H1 (cell line): ENCODE data around the gene PHOSPHO2. TPM values are rescaled to one million over a fixed set of nuclear protein-coding genes. Genes with fewer than 3 reads are reported as not detected.

Source experiments
- CTCF ChIA-PET: fragments of 300-600 bp; sonication (Branson Sonifier 250); formaldehyde crosslinking; loops from one replicate; lab custom pipeline; 2021; ENCODE audit not compliant: partially characterized antibody; lab: Charles Lee
- POLR2A ChIA-PET: fragments of 300-600 bp; sonication (Branson Sonifier 250); formaldehyde crosslinking; loops from one replicate; lab custom pipeline; 2021; ENCODE audit warnings: inconsistent platforms; ENCODE audit not compliant: partially characterized antibody; lab: Charles Lee
- DNase-seq, 2 experiments: peaks; one replicate each; pipeline versions ENCODE4 v3.0.0 to v3.0.0-alpha.2; 2010 to 2022; ENCODE audit warnings: low spot score in 2 of 2, low read depth in 1 of 2, mixed read lengths in 1 of 2
- FAIRE-seq: peaks from 2 replicates; lab custom pipeline; 2011; peaks lifted over from hg19 to GRCh38; lab: Jason Lieb, UNC
- H2AFZ ChIP-seq: 2 replicates; pipeline ENCODE4 v1.8.1; 2012; ENCODE audit warnings: low read length, inconsistent platforms
- H2AK5ac ChIP-seq: 2 replicates; pipeline ENCODE4 v1.6.1; 2013; ENCODE audit warnings: low read depth, low read length
- H2BK120ac ChIP-seq: replicated peaks from 2 replicates; pipeline ENCODE3; 2013; ENCODE audit warnings: low read depth, low read length, inconsistent platforms
- H2BK12ac ChIP-seq: 2 replicates; pipeline ENCODE4 v1.6.1; 2013; ENCODE audit warnings: low read depth, low read length
- H2BK15ac ChIP-seq: 2 replicates; pipeline ENCODE4 v1.6.1; 2013; ENCODE audit warnings: low read length
- H2BK20ac ChIP-seq: 2 replicates; pipeline ENCODE4 v1.6.1; 2013; ENCODE audit warnings: low read length
- H2BK5ac ChIP-seq: 2 replicates; pipeline ENCODE4 v1.6.1; 2013; ENCODE audit warnings: low read depth, low read length
- H3K14ac ChIP-seq: 2 replicates; pipeline ENCODE4 v1.6.1; 2013; ENCODE audit warnings: inconsistent platforms; ENCODE audit not compliant: insufficient read length
- H3K18ac ChIP-seq: 2 replicates; pipeline ENCODE4 v1.6.1; 2013; ENCODE audit warnings: low read length; ENCODE audit errors: extremely low read depth
- H3K23ac ChIP-seq: 2 replicates; pipeline ENCODE4 v1.6.1; 2013; ENCODE audit warnings: inconsistent platforms; ENCODE audit not compliant: insufficient read length
- H3K23me2 ChIP-seq: 2 replicates; pipeline ENCODE4 v1.6.1; 2013; ENCODE audit warnings: low read depth, low read length
- H3K27ac ChIP-seq: 2 replicates; pipeline ENCODE4 v1.6.1; 2011; ENCODE audit warnings: low read depth, low read length, inconsistent platforms
- H3K27me3 ChIP-seq, 4 experiments: replicated peaks in 1 of 4; 1 replicate in 1 of 4; 2 replicates in 3 of 4; pipeline versions ENCODE4 v1.6.1 to v1.8.1; 2011 to 2013; ENCODE audit warnings: low read length in 3 of 4, mild to moderate bottlenecking in 3 of 4, inconsistent platforms in 2 of 4, mixed read lengths in 2 of 4, moderate library complexity in 1 of 4; ENCODE audit not compliant: control insufficient read depth in 3 of 4, insufficient read depth in 3 of 4; ENCODE audit errors: extremely low read depth in 1 of 4
- H3K36me3 ChIP-seq, 4 experiments: 2 replicates each; pipeline versions ENCODE4 v1.6.1 to v1.8.1; 2011 to 2013; ENCODE audit warnings: mild to moderate bottlenecking in 4 of 4, low read length in 3 of 4, moderate library complexity in 2 of 4, control low read depth in 1 of 4, inconsistent platforms in 1 of 4; ENCODE audit not compliant: insufficient read depth in 4 of 4, control insufficient read depth in 2 of 4
- H3K4ac ChIP-seq: replicated peaks from 2 replicates; pipeline ENCODE3; 2013; ENCODE audit warnings: low read length, low read depth, mixed read lengths, inconsistent platforms; ENCODE audit not compliant: insufficient read length
- H3K4me1 ChIP-seq, 4 experiments: replicated peaks in 1 of 4; 1 replicate in 1 of 4; 2 replicates in 3 of 4; pipeline versions ENCODE4 v1.6.1 to v1.8.1; 2011 to 2013; ENCODE audit warnings: low read length in 3 of 4, inconsistent platforms in 2 of 4, mixed read lengths in 1 of 4; ENCODE audit not compliant: insufficient read depth in 4 of 4, control insufficient read depth in 3 of 4
- H3K4me2 ChIP-seq, 2 experiments: 2 replicates each; pipeline versions ENCODE4 v1.6.1 to v1.8.1; 2011 to 2013; ENCODE audit warnings: low read depth in 2 of 2, low read length in 2 of 2, control low read depth in 1 of 2, inconsistent platforms in 1 of 2, mild to moderate bottlenecking in 1 of 2; ENCODE audit not compliant: insufficient read depth in 1 of 2
- H3K4me3 ChIP-seq, 4 experiments: fragments of 200-600, 300-600 bp in 1 of 4; sonication (generic), shearing (Covaris generic), sonication (Bioruptor Twin) in 1 of 4; 2 replicates each; pipeline versions ENCODE4 v1.5.1 to v1.8.1; 2011 to 2016; ENCODE audit warnings: low read length in 4 of 4, low read depth in 3 of 4, control low read depth in 2 of 4, inconsistent platforms in 2 of 4, mild to moderate bottlenecking in 2 of 4, mixed read lengths in 1 of 4, moderate library complexity in 1 of 4; ENCODE audit not compliant: insufficient read depth in 2 of 4; ENCODE audit errors: extremely low read depth in 1 of 4
- H3K56ac ChIP-seq: replicated peaks from 2 replicates; pipeline ENCODE3; 2013; ENCODE audit warnings: low read depth, mild to moderate bottlenecking, mixed read lengths, low read length, inconsistent platforms; ENCODE audit not compliant: insufficient read length
- H3K79me1 ChIP-seq: 2 replicates; pipeline ENCODE4 v1.6.1; 2013; ENCODE audit warnings: low read depth, low read length, control low read depth
- H3K79me2 ChIP-seq, 2 experiments: 2 replicates each; pipeline versions ENCODE4 v1.6.1 to v1.8.1; 2012 to 2013; ENCODE audit warnings: low read length in 2 of 2, mild to moderate bottlenecking in 2 of 2, inconsistent platforms in 1 of 2; ENCODE audit not compliant: insufficient read depth in 2 of 2, control insufficient read depth in 1 of 2
- H3K9ac ChIP-seq, 4 experiments: replicated peaks in 1 of 4; 1 replicate in 1 of 4; 2 replicates in 3 of 4; pipeline versions ENCODE4 v1.6.1 to v1.8.1; 2011 to 2013; ENCODE audit warnings: low read depth in 3 of 4, low read length in 3 of 4, control low read depth in 2 of 4, mild to moderate bottlenecking in 2 of 4, moderate library complexity in 2 of 4, inconsistent platforms in 1 of 4; ENCODE audit errors: extremely low read depth in 1 of 4
- H3K9me3 ChIP-seq, 2 experiments: 2 replicates each; pipeline versions ENCODE4 v1.6.1 to v1.8.1; 2012 to 2013; ENCODE audit warnings: mild to moderate bottlenecking in 2 of 2, moderate library complexity in 2 of 2, control low read depth in 1 of 2, inconsistent platforms in 1 of 2, low read depth in 1 of 2, low read length in 1 of 2, mixed read lengths in 1 of 2; ENCODE audit not compliant: insufficient read depth in 2 of 2
- H4K20me1 ChIP-seq, 2 experiments: replicated peaks in 1 of 2; 2 replicates each; pipeline versions ENCODE3 to v1.8.1; 2011 to 2013; ENCODE audit warnings: inconsistent platforms in 2 of 2, low read length in 2 of 2, mild to moderate bottlenecking in 1 of 2; ENCODE audit not compliant: insufficient read depth in 2 of 2, control insufficient read depth in 1 of 2
- H4K5ac ChIP-seq: 2 replicates; pipeline ENCODE4 v1.6.1; 2013; ENCODE audit warnings: low read length, low read depth, mixed read lengths, inconsistent platforms; ENCODE audit not compliant: insufficient read length
- H4K8ac ChIP-seq: 2 replicates; pipeline ENCODE4 v1.8.0; 2013; ENCODE audit warnings: mild to moderate bottlenecking, moderate library complexity, low read length, inconsistent platforms; ENCODE audit not compliant: insufficient read depth; ENCODE audit errors: extremely low read depth
- H4K91ac ChIP-seq: replicated peaks from 2 replicates; pipeline ENCODE3; 2013; ENCODE audit warnings: low read length, mixed read lengths, inconsistent platforms; ENCODE audit not compliant: insufficient read length
- ATF3 ChIP-seq: IDR thresholded peaks from 2 replicates; pipeline ENCODE4 v1.6.1; 2011; ENCODE audit warnings: low read depth, mild to moderate bottlenecking, low read length; ENCODE audit not compliant: insufficient read depth
- CEBPB ChIP-seq: IDR thresholded peaks from 2 replicates; pipeline ENCODE4 v1.6.1; 2012; ENCODE audit warnings: low read depth, low read length
- CTBP2 ChIP-seq: IDR thresholded peaks from 2 replicates; pipeline ENCODE4 v1.7.0; 2011; ENCODE audit warnings: borderline replicate concordance, mild to moderate bottlenecking, moderate library complexity, mixed read lengths, low read length; ENCODE audit not compliant: insufficient read depth, insufficient read length
- E2F6 ChIP-seq: IDR thresholded peaks from 2 replicates; pipeline ENCODE4 v1.6.1; 2012; ENCODE audit warnings: inconsistent platforms
- EGR1 ChIP-seq: IDR thresholded peaks from 2 replicates; pipeline ENCODE4 v1.6.1; 2011; ENCODE audit warnings: low read depth, low read length, borderline replicate concordance
- GABPA ChIP-seq: IDR thresholded peaks from 2 replicates; pipeline ENCODE4 v1.6.1; 2011; ENCODE audit warnings: mild to moderate bottlenecking, low read length, moderate library complexity, borderline replicate concordance; ENCODE audit not compliant: insufficient read depth
- KDM5A ChIP-seq: fragments of 200-600 bp; IDR thresholded peaks from 2 replicates; pipeline ENCODE4 v1.7.1; 2012; ENCODE audit warnings: mild to moderate bottlenecking, low read length, inconsistent platforms, mixed read lengths
- RAD21 ChIP-seq, 2 experiments: IDR thresholded peaks in 1 of 2; conservative IDR thresholded peaks in 1 of 2; 2 replicates each; pipeline ENCODE4 v1.6.1; 2011; ENCODE audit warnings: low read depth in 2 of 2, low read length in 2 of 2, improper control_type of control experiment in 1 of 2, inconsistent platforms in 1 of 2, mild to moderate bottlenecking in 1 of 2, moderate library complexity in 1 of 2
- RBBP5 ChIP-seq: IDR thresholded peaks from 2 replicates; pipeline ENCODE4 v1.7.1; 2012; ENCODE audit warnings: low read depth, mild to moderate bottlenecking, inconsistent platforms, low read length, moderate library complexity, borderline replicate concordance
- RNF2 ChIP-seq: fragments of 200-900, 300-1000 bp; sonication (generic); IDR thresholded peaks from 2 replicates; pipeline ENCODE4 v1.7.1; 2016; ENCODE audit warnings: borderline replicate concordance, low read depth, mild to moderate bottlenecking, antibody characterized with exemption, low read length; ENCODE audit not compliant: poor library complexity, severe bottlenecking; ENCODE audit errors: missing control alignments
- SIN3A ChIP-seq, 2 experiments: IDR thresholded peaks in 1 of 2; conservative IDR thresholded peaks in 1 of 2; 2 replicates each; pipeline ENCODE4 v1.6.1; 2011 to 2012; ENCODE audit warnings: low read length in 2 of 2, improper control_type of control experiment in 1 of 2, low read depth in 1 of 2, mild to moderate bottlenecking in 1 of 2
- TEAD4 ChIP-seq: IDR thresholded peaks from 2 replicates; pipeline ENCODE4 v1.6.1; 2012; ENCODE audit warnings: low read depth, low read length, inconsistent platforms, mixed read lengths
- ZNF274 ChIP-seq: IDR thresholded peaks from 2 replicates; pipeline ENCODE4 v1.7.0; 2012; ENCODE audit warnings: low read length, borderline replicate concordance; ENCODE audit errors: extremely low read depth
- polyA plus RNA-seq, 7 experiments: library from polyadenylated mRNA; depleted of rRNA in 3 of 7; stranded (reverse) in 5 of 7; unstranded in 2 of 7; fragments of >200 nt in 5 of 7; fragments of 200-250 nt in 2 of 7; gene quantifications; 1 replicate in 5 of 7; 2 replicates in 1 of 7; 4 replicates in 1 of 7; pipeline versions ENCODE4 v1.2.1 to v1.2.3, GENCODE V29; 2011 to 2013; ENCODE audit warnings: missing spikeins in 2 of 7, mixed read lengths in 2 of 7
- total RNA-seq: library from RNA; stranded (reverse); fragmentation: NEBNext Ultra II Directional; extraction: Animal tissue kit (Norgen Biotek cat#: 25700); gene quantifications from 2 replicates; pipeline ENCODE4 v1.2.1, GENCODE V29; 2021

The PHOSPHO2 gene
- total and polyA plus RNA-seq, 2 of the 8 experiments (the other 6 are each of a cell fraction or from before 2014, with no cell fraction given), result 2.4 to 8.5 TPM

DNA sequence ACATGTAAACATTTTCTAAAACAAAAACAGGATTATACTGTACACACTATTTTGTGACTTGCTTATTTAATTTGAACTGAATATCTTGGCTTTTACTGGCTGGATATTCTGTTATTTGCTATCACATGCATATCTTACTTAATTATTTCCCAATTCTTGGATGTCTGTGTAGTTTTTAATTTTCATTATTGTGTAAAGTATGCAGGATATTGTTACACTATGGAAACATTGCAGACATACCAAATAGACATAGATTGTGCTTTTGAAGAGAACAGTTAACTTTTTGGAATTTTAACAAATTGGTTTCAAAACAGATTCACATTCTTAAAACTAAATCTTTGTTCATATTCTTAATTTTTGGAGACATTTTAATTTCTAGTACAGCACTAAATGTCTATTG, 2.1 kb downstream of the PHOSPHO2 start:
- H3K9ac ChIP-seq, result no peak overlapping the region
- H2BK15ac ChIP-seq, result no peak overlapping the region
- no peaks in the 10 kb centered on the region for H3K79me1 ChIP-seq
- no peaks in the 10 kb centered on the region for H3K9me3 ChIP-seq
- no peak overlapping the region for H3K14ac ChIP-seq
- H3K27me3 ChIP-seq, result no peaks in the 10 kb centered on the region
- POLR2A ChIA-PET, result no interaction called here
- no peak overlapping the region for H2BK5ac ChIP-seq
- H3K4ac ChIP-seq, result no peak overlapping the region
- no peak overlapping the region for H2BK12ac ChIP-seq
- H3K4me1 ChIP-seq, result peaks cover 0 to 1% (median 0%) of the 10 kb centered on the region in 4 experiments; a peak in 1 of 7 replicates
- no peak overlapping the region for H3K56ac ChIP-seq
- H4K91ac ChIP-seq, result no peak overlapping the region
- H3K36me3 ChIP-seq, result peaks cover 0 to 24% (median 0%) of the 10 kb centered on the region in 4 experiments; a peak in 2 of 8 replicates
- H2AK5ac ChIP-seq, result no peak overlapping the region
- H3K23ac ChIP-seq, result no peak overlapping the region
- H2BK20ac ChIP-seq, result no peak overlapping the region
- H3K23me2 ChIP-seq, result peaks cover 5% of the 10 kb centered on the region
- no peak overlapping the region for H3K4me2 ChIP-seq
- no peak overlapping the region for H2BK120ac ChIP-seq
- FAIRE-seq (no peak), DNase-seq (no peak)
- H3K27ac ChIP-seq, result no peak overlapping the region
- no peak overlapping the region for H4K5ac ChIP-seq
- no peaks in the 10 kb centered on the region for H3K79me2 ChIP-seq
- CTCF ChIA-PET, result no interaction called here
- H3K4me3 ChIP-seq, result no peak overlapping the region
- H4K8ac ChIP-seq, result no peak overlapping the region
- H2AFZ ChIP-seq, result no peak overlapping the region
- no peak overlapping the region for H3K18ac ChIP-seq
- no peaks in the 10 kb centered on the region for H4K20me1 ChIP-seq
- TF ChIP-seq CEBPB (no peak), RBBP5 (no peak), RNF2 (no peak), SIN3A (conservative IDR thresholded peaks at IDR 0.05 in 1 of 2, IDR thresholded peaks at IDR 0.05 in 1 of 2; ENCODE audit: low read depth in 1 of 2, low read length in 2 of 2) (no peak), TEAD4 (no peak), GABPA (no peak), E2F6 (no peak), ZNF274 (no peak), CTBP2 (no peak), KDM5A (no peak), RAD21 (IDR thresholded peaks at IDR 0.05 in 1 of 2, conservative IDR thresholded peaks at IDR 0.05 in 1 of 2; ENCODE audit: low read depth in 2 of 2, low read length in 2 of 2) (no peak), ATF3 (no peak), EGR1 (no peak)
